NB4 (cell line): ENCODE measurements around the gene NSF.

Source experiments
- DNase-seq: peaks from one replicate; pipeline ENCODE4 v3.0.0; 2010; ENCODE audit warnings: low read depth
- H3K4me3 ChIP-seq: one replicate; pipeline ENCODE4 v1.5.1; 2011; ENCODE audit warnings: mild to moderate bottlenecking, low read depth, low read length, moderate library complexity
- MYC ChIP-seq: IDR thresholded peaks from 2 replicates; pipeline ENCODE4 v1.6.1; 2011; ENCODE audit warnings: low read depth, low read length
- POLR2A ChIP-seq: IDR thresholded peaks from 2 replicates; pipeline ENCODE4 v1.6.1; 2011; ENCODE audit warnings: mild to moderate bottlenecking; ENCODE audit not compliant: insufficient read length; ENCODE audit errors: extremely low read depth
- TF ChIP-seq, protein P1 (sequence below): IDR thresholded peaks from 2 replicates; pipeline ENCODE4 v1.6.1; 2011; ENCODE audit warnings: low read depth, low read length
- TF ChIP-seq, protein P2 (sequence below): IDR thresholded peaks from one replicate; pipeline ENCODE4 v1.5.1; 2012; ENCODE audit warnings: low read depth, low read length

NSF gene

GRCh38 chr17:46793541-46793940 is 203.1 kb downstream of the NSF start:
- TF ChIP-seq POLR2A (no peak), MYC (no peak)
- TF ChIP-seq, protein P1, sequence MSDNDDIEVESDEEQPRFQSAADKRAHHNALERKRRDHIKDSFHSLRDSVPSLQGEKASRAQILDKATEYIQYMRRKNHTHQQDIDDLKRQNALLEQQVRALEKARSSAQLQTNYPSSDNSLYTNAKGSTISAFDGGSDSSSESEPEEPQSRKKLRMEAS = no peak
- TF ChIP-seq, protein P2, sequence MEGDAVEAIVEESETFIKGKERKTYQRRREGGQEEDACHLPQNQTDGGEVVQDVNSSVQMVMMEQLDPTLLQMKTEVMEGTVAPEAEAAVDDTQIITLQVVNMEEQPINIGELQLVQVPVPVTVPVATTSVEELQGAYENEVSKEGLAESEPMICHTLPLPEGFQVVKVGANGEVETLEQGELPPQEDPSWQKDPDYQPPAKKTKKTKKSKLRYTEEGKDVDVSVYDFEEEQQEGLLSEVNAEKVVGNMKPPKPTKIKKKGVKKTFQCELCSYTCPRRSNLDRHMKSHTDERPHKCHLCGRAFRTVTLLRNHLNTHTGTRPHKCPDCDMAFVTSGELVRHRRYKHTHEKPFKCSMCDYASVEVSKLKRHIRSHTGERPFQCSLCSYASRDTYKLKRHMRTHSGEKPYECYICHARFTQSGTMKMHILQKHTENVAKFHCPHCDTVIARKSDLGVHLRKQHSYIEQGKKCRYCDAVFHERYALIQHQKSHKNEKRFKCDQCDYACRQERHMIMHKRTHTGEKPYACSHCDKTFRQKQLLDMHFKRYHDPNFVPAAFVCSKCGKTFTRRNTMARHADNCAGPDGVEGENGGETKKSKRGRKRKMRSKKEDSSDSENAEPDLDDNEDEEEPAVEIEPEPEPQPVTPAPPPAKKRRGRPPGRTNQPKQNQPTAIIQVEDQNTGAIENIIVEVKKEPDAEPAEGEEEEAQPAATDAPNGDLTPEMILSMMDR = no peak
- H3K4me3 ChIP-seq = no peak overlapping the region
- DNase-seq = no peak

GRCh38 chr17:46794318-46794717 is 203.8 kb downstream of the NSF start:
- no peak for TF ChIP-seq MYC
- no peak for TF ChIP-seq POLR2A
- TF ChIP-seq, protein P2 = no peak
- TF ChIP-seq, protein P1 = no peak
- no peak overlapping the region for H3K4me3 ChIP-seq
- DNase-seq = no peak

DNA sequence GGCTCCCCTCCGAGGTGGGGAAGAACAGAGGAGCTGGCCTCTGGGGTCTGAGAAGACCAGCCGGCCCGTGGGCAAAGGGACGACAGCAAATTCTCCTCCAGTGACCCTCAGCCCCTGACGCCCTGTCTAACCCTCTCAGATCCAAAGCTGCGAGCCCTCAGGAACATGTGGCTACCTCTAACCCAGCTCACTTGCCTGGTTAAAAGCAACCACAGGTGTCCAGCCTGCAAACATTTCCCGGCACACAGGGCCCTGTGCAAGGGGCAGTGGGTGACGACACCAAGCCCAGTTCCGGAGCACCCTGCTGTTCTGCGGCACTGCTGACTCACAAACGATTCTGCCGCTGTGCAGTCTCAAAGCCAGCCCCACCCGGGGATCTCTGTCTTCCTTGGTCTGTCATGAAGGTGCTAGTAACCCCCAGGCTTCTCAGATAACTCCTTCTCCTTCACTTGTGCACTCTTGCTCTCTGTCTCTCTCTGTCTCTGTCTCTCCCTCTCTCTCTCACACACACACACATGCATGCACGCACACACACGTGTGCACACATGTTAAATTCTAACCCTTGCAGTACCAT is 205.0 kb downstream of the NSF start:
- TF ChIP-seq, protein P2 = no peak
- TF ChIP-seq, protein P1 = peak; percentile 32; the same call in 1 of the 2 replicates
- DNase-seq = peak; percentile 97
- H3K4me3 ChIP-seq = peak overlapping the region; percentile 32

- no peak for DNase-seq
- H3K4me3 ChIP-seq = peak overlapping the region; percentile 6
- TF ChIP-seq POLR2A (no peak), MYC (no peak)
- TF ChIP-seq, protein P1 = no peak
- TF ChIP-seq, protein P2 = no peak
These were observed 205.6 kb downstream of the NSF start for GRCh38 chr17:46796084-46796483.

DNA sequence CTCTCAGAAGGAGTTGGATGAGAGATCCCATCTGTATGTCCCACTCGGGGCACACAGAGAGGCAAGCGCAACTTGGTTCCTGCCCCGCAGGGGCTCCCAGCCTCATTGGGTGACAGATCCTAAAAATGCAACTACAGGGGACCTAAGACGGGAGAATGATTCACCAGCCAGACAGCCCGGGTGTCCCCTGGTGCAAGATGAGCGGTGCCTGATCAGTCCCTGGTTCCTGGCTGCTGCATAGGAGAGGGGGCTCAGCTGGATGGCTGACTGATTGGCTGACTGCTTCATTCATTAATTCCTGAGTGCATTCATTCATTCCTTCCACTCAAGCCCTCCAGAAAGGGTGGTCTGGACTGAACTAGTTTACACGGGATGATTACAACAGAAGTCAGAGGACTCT is 206.1 kb downstream of the NSF start:
- TF ChIP-seq POLR2A = no peak
- TF ChIP-seq, protein P1 = no peak
- TF ChIP-seq MYC = no peak
- TF ChIP-seq, protein P2 = no peak
- peak; percentile 78 for DNase-seq
- no peak overlapping the region for H3K4me3 ChIP-seq
